Body of pancreas (tissue), 4 donors: ENCODE measurements around the gene MYO3A. TPM values are rescaled to one million over a fixed set of nuclear protein-coding genes. Genes with fewer than 3 reads are reported as not detected.

Experiments used
- ATAC-seq: fragments of 150-250 bp; one replicate; pipeline ENCODE4 v1.9.1; 2016
- DNase-seq, 4 donors: peaks; one replicate each; pipeline ENCODE4 v3.0.0-alpha.2; 2019
- H3K27ac ChIP-seq, 4 donors: fragments of 200-600 bp; sonication (generic); 1 replicate in 3 of 4; 2 replicates in 1 of 4; pipeline versions ENCODE4 v1.5.1 to v1.6.1; 2016 to 2019; ENCODE audit warnings: mild to moderate bottlenecking in 1 of 4, mixed read lengths in 1 of 4, moderate library complexity in 1 of 4
- H3K27me3 ChIP-seq, 2 donors: fragments of 200-600 bp; sonication (generic); one replicate each; pipeline ENCODE4 v1.6.0; 2016; ENCODE audit warnings: mild to moderate bottlenecking in 1 of 2
- H3K36me3 ChIP-seq, 2 donors: fragments of 200-600 bp; sonication (generic); replicated peaks in 1 of 2; 2 replicates each; pipeline ENCODE4 v1.5.1; 2016; ENCODE audit warnings: low read depth in 2 of 2; ENCODE audit not compliant: insufficient read depth in 1 of 2
- H3K4me1 ChIP-seq: fragments of 200-600 bp; sonication (generic); one replicate; pipeline ENCODE4 v1.6.0; 2016
- H3K4me3 ChIP-seq, 2 donors: fragments of 200-600 bp; sonication (generic); 1 replicate in 1 of 2; 2 replicates in 1 of 2; pipeline ENCODE4 v1.5.1; 2016 to 2019
- H3K9me3 ChIP-seq, 3 donors: fragments of 200-600 bp; sonication (generic); 1 replicate in 2 of 3; 2 replicates in 1 of 3; pipeline ENCODE4 v1.5.1; 2016
- CTCF ChIP-seq, 7 experiments: fragments of 450-650 bp in 4 of 7; fragments of 200-600 bp in 3 of 7; sonication (generic) in 3 of 7; IDR thresholded peaks; one replicate each; pipeline ENCODE4 v1.5.1; 2016 to 2019; ENCODE audit warnings: antibody characterized with exemption in 7 of 7
- POLR2A ChIP-seq, 3 donors: fragments of 450-650 bp; IDR thresholded peaks; one replicate each; pipeline ENCODE4 v1.6.1; 2016; ENCODE audit warnings: antibody characterized with exemption in 3 of 3, mild to moderate bottlenecking in 2 of 3
- WGBS, 2 donors: methylation state at CpG; one replicate each; pipeline ENCODE4 v1.1.5; 2017; 5-methylcytosine and 5-hydroxymethylcytosine counted together
- intact Hi-C: fragments of 100-400 bp; cut with DNase I; formaldehyde crosslinking; loops from one replicate; pipeline ENCODE4 v1.15.1; 2023
- total RNA-seq, 2 donors: library from RNA; depleted of rRNA; stranded (reverse); fragments of >200 nt; gene quantifications; one replicate each; pipeline ENCODE4 v1.1.0, GENCODE V29; 2016

MYO3A gene
- total RNA-seq, 2 donors from 2014 or later: 1.6 to 3.4 TPM

- Histone ChIP-seq H3K27me3 (no peaks in the 10 kb centered on the region), H3K4me1 (no peaks in the 10 kb centered on the region), H3K36me3 (no peaks in the 10 kb centered on the region), H3K4me3 (no peak overlapping the region), H3K9me3 (no peaks in the 10 kb centered on the region), H3K27ac (no peak overlapping the region)
- TF ChIP-seq CTCF (IDR thresholded peaks at IDR 0.05): no peak
- TF ChIP-seq POLR2A (IDR thresholded peaks at IDR 0.05): no peak
- 71 to 80% methylated on average over 5 of the region's 5 CpGs for WGBS, 2 donors
- DNase-seq (no peak), ATAC-seq (no peak)
- intact Hi-C loops: no loop called here
Measured at GRCh38 chr10:26232174-26232573, 298.1 kb downstream of the MYO3A start.

- intact Hi-C loops: no loop called here
- Histone ChIP-seq H3K4me1 (no peaks in the 10 kb centered on the region), H3K27me3 (no peaks in the 10 kb centered on the region)
Measured at GRCh38 chr10:26235761-26236160, 301.7 kb downstream of the MYO3A start.

GRCh38 chr10:26238378-26238777 lies 304.3 kb downstream of the MYO3A start:
- Histone ChIP-seq H3K4me3 (no peak overlapping the region), H3K4me1 (no peaks in the 10 kb centered on the region), H3K27ac (no peak overlapping the region), H3K27me3 (no peaks in the 10 kb centered on the region), H3K36me3 (no peaks in the 10 kb centered on the region), H3K9me3 (no peaks in the 10 kb centered on the region)
- DNase-seq (no peak), ATAC-seq (no peak)
- WGBS, 2 donors: 42 to 54% methylated on average over 2 of the region's 2 CpGs
- intact Hi-C loops: no loop called here
- no peak for TF ChIP-seq CTCF (IDR thresholded peaks at IDR 0.05)

More at GRCh38 chr10:26235761-26236160, 301.7 kb downstream of the MYO3A start:
- H3K4me3 ChIP-seq: no peak overlapping the region
- DNase-seq: no peak
- no peak for TF ChIP-seq POLR2A (IDR thresholded peaks at IDR 0.05)
- no peak for TF ChIP-seq CTCF (IDR thresholded peaks at IDR 0.05)
- 87% methylated on average over 6 of the region's 6 CpGs for WGBS, 2 donors
- no peaks in the 10 kb centered on the region for H3K36me3 ChIP-seq
- no peak for ATAC-seq
- H3K27ac ChIP-seq: no peak overlapping the region
- H3K9me3 ChIP-seq: no peaks in the 10 kb centered on the region

- H3K27ac ChIP-seq: no peak overlapping the region
- DNase-seq (no peak), ATAC-seq (no peak)
- WGBS, 2 donors: 15 to 35% methylated on average over 5 of the region's 5 CpGs
- intact Hi-C loops: no loop called here
- no peaks in the 10 kb centered on the region for H3K36me3 ChIP-seq
- no peak overlapping the region for H3K4me3 ChIP-seq
- no peak for TF ChIP-seq CTCF (IDR thresholded peaks at IDR 0.05)
- TF ChIP-seq POLR2A (IDR thresholded peaks at IDR 0.05): no peak
- no peaks in the 10 kb centered on the region for H3K4me1 ChIP-seq
- no peaks in the 10 kb centered on the region for H3K9me3 ChIP-seq
- no peaks in the 10 kb centered on the region for H3K27me3 ChIP-seq
Measured at GRCh38 chr10:26242706-26243350, 308.8 kb downstream of the MYO3A start.

- Histone ChIP-seq H3K36me3 (no peaks in the 10 kb centered on the region), H3K4me3 (no peak overlapping the region), H3K9me3 (no peaks in the 10 kb centered on the region), H3K27me3 (no peaks in the 10 kb centered on the region), H3K27ac (no peak overlapping the region), H3K4me1 (no peaks in the 10 kb centered on the region)
- no peak for DNase-seq
- 52 to 63% methylated on average over 5 of the region's 5 CpGs for WGBS, 2 donors
- no peak for ATAC-seq
- TF ChIP-seq POLR2A (IDR thresholded peaks at IDR 0.05) (no peak), CTCF (IDR thresholded peaks at IDR 0.05) (no peak)
- intact Hi-C loops: no loop called here
Measured at GRCh38 chr10:26243351-26243720, 309.3 kb downstream of the MYO3A start.
